SIG-M5 treated with dmso at 0.1 percent for 504 hours (cell line): ENCODE data around the gene NUBPL.
"Not testable (repeated sequence)": the region's sequence is repeated elsewhere in the genome, so short reads cannot be mapped to it uniquely, and the experiment has no call there.

Experiments
- DNase-seq: peaks from one replicate; lab custom pipeline; 2025; ENCODE audit not compliant: unreplicated experiment; lab: John Stamatoyannopoulos, UW

The NUBPL gene

DNA sequence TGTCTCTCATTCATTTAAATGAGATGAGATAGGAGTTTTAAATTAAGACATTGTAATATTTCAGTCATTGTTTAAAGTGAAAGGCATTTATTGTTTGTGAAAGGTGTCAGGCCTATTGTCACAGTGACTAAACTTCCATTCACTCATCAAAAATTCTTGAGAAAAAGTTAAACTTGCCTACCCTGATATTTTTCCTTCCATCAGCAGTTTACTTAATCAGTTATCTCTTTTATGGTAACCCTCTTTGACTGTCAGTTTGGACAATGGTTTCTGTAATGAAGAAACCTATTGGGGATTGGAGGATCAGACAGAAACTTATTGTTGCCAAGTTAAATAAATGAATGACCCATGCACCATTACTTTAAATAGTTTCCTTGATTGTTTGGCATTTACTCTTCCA, 241.6 kb downstream of the NUBPL start:
- DNase-seq, result no peak

- peak; percentile 26 for DNase-seq
Measured at GRCh38 chr14:31806249-31806648, 245.0 kb downstream of the NUBPL start.

DNA sequence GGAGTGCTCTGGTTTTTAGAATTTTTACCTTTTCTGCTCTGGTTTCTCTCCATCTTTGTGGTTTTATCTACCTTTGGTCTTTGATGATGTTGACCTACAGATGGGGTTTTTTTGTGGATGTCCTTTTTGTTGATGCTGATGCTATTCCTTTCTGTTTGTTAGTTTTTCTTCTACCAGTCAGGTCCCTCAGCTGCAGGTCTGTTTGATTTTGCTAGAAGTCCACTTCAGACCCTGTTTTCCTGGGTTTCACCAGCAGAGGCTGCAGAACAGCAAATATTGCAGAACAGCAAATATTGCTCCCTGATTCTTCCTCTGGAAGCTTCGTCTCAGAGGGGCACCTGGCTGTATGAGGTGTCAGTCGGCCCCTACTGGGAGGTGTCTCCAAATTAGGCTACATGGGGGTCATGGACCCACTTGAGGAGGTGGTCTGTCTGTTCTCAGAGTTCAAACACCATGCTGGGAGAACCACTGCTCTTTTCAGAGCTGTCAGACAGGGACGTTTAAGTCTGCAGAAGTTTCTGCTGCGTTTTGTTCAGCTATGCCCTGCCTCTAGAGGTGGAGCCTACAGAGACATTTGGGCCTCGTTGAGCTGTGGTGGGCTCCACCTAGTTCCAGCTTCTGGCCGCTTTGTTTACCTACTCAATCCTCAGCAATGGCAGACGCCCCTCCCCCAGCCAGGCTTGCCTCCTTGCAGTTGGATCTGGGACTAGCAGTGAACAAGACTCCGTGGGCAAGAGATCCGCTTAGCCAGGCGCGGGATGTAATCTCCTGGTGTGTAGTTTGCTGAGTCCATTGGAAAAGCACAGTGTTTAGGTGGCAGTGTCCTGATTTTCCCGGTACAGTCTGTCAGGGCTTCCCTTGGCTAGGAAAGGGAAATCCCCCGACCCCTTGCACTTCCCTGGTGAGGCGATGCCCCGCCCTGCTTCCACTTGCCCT, 250.8 kb downstream of the NUBPL start:
- DNase-seq, result not testable (repeated sequence)

DNA sequence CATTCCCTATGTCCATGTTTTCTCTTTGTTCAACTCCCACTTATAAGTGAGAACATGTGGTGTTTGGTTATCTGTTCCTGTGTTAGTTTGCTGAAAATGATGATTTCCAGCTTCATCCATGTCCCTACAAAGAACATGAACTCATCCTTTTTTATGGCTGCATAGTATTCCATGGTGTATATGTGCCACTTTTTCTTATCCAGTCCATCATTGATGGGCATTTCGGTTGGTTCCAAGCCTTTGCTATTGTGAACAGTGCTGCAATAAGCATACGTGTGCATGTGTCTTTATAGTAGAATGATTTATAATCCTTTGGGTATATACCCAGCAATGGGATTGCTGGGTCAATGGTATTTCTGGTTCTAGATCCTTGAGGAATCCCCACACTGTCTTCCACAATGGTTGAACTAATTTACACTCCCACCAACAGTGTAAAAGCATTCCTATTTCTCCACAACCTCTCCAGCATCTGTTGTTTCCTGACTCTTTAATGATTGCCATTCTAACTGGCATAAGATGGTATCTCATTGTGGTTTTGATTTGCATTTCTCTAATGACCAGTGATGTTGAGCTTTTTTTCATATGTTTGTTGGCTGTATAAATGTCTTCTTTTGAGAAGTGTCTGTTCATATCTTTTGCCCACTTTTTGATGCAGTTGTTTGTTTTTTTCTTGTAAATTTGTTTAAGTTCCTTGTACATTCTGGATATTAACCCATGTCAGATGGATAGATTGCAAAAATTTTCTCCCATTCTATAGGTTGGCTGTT, 252.7 kb downstream of the NUBPL start:
- not testable (repeated sequence) for DNase-seq

DNA sequence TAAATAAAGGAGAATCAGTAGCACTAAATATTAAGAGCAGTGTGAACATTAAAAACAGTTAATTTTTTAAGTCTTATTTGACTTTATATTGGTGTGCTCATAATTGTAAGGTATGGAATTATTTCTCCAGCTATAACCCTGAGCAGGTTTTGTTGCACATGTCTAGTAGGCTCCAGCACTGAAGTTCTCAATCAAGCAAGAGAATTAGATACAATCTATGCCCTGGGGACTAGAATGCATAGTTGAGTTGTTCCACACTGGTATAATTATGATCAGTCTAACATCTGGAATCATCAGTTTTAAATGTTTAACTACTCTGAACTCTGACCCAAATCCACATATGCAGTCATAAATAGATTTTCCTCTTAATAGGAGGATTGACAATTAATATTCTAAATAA, 258.1 kb downstream of the NUBPL start:
- no peak for DNase-seq

DNA sequence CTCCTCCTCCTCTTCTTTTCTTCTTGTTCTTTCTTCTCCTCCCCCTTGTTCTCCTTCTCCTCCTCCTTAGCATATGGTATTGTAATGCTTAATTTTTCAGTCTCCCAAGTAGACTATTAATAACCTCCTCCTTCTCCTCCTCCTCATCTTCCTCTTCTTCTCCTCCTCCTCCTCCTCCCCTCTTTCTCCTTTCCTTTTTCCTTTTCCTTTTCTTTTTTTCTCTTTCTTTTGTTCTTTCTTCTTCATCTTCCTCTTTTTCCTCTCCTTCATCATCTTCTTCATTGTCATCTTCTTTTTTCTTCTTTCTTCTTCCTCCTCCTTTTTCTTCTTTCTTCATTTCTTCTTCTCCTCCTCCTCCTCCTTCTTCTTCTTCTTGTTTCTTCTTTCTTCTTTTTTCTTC, 264.3 kb downstream of the NUBPL start:
- DNase-seq, result no peak

DNA sequence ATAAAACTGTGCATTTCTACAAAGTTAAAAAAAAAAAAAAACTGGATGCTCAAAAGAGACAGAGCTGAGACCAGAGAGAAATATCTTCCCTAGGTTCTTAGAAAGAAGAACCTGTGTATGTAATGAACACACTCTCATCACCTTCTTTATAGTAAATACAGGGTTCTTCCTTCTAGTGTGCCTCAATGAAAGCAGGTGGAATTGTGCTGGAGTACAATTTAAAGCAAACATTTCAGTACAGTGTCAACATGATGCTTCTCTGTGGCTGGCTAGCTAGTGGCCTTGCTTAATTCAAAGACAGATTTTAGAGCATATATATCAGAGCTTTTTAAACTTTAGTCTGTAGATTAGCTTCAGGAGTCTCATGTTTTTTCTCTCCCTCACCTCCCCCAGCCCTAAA, 266.1 kb downstream of the NUBPL start:
- DNase-seq, result no peak

DNA sequence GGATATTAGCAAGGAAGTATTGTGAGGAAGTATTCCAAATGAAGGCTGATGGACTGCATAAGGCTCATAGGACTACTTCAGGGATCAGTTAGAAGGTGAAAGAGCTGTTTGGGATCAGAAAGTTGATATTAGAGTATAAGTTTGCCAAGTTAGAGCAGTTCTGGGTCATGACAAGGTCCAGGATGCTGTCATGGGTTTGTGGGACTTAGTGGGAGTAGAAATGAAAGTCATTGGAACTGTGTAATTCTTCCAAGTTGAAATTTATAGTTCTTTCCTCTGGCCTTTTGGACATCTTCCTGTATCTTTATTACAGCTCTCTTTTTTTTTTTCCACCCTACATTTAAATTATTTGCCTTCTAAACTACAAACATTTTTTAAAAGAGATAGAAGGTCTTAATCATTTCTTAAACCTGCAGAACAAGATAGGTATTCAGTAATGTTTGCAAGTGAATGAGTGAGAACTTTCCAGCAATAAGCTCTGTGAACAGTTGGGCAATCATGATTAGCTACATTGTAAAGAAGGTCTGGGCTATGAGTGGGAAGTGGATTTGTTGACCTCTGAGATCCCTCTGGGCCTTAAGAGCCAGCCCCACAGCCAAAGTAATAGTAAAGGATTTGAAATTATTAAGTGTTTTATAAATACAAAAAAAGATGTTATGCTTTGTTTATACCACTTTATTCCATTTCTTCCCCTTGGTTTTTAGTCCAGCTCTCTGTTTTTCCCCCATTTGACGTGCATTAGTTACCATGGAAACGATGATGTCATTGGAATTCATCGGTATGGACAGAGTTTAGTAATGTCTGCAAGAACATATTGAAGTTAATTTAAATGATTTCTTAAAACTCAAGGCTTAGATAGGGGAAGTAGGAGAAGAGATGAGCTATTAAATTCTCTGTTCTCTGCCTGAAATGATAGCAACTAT, 268.0 kb downstream of the NUBPL start:
- DNase-seq, result no peak

- no peak for DNase-seq
Measured at GRCh38 chr14:31834616-31835015, 273.4 kb downstream of the NUBPL start.

- peak; percentile 4 for DNase-seq
Measured at GRCh38 chr14:31835049-31835448, 273.8 kb downstream of the NUBPL start.

DNA sequence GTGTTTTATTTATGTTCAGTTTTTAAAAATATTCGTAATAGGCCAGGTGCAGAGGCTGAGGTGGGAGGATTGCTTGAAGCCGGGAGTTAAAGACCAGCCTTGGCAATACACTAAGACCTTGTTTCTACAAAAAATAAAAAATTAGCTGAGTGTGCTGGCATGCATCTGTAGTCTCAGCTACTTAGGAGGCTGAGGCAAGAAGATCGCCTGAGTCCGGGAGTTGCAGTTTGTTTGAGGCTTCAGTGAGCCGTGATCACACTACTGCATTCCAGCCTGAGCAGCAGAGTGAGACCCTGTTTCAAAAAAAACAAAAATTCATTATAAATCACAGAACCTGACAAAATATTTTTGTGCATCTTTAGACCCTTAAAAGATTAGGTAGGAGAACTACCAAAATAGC, 275.8 kb downstream of the NUBPL start:
- no peak for DNase-seq

GRCh38 chr14:31842899-31843298, 281.7 kb downstream of the NUBPL start:
- no peak for DNase-seq

DNA sequence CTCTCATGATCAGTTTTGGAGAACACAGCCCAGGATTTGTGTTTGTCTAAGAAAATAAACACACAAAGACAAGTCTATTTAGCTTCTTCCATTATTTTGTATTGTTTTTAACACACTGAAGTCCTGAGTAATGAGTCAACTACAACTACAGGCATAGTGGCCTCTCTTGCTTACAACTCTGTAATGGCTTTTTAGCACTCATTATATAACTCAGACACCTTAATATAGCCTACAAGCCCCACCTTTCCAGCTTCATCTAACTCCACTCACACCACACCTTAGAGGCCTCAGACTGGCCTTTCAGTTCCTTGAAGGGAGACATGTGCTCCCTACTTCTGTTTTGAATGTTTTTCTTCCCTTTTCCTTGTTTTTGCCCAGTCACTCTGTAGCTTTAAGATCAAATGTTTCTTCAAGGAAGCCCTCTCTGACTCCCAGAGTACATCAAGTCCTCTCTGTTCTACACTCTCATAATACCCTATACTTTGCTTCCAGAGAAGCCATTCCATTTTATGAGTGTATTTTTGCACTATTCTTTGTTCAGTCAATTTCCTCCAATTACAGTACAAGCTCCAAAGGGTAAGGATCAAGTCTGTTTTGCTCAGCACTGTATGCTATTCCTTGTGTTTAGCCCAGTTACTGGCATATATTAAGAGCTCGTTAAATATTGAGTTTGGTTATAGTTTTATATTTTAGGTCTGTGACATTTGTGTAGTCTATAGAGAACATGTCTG, 282.3 kb downstream of the NUBPL start:
- no peak for DNase-seq

GRCh38 chr14:31854508-31855075, 293.4 kb downstream of the NUBPL start:
- no peak for DNase-seq

DNA sequence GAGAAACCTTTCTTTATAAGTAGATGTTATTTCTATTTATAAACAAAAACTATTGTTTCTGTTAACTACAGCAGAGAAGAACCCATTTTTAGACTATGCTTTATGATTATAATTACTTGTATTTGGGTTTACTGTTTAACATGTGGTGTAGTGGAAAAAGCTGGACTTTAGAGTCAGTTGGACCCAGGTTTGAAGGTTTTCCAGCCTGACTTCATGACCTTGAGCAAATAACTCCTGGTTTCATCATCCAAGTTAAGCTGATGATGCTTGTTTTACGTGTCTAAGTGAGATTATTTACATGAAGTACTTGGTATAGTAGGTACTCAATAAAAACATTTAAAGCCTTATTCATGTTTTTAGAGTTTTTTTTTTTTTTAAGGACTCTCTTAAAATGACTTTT, 294.1 kb downstream of the NUBPL start:
- no peak for DNase-seq

DNA sequence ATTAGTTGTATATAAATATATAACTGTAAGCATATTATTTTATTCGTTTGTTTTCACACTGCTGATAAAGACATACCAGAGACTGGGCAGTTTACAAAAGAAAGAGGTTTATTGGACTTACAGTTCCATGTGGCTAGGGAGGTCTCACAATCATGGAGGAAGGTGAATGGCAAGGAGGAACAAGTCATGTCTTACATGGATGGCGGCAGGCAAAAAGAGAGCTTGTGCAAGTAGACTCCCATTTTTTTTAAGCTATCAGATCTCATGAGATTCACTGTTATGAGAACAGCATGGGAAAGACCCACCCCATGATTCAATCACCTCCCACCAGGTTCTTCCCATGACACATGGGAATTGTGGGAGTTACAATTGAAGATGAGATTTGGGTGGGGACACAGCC, 294.8 kb downstream of the NUBPL start:
- not testable (repeated sequence) for DNase-seq

- no peak for DNase-seq
Measured at GRCh38 chr14:31858868-31859267, 297.7 kb downstream of the NUBPL start.

GRCh38 chr14:31864937-31865855, 304.0 kb downstream of the NUBPL start:
- no peak for DNase-seq

GRCh38 chr14:31867570-31867969, 306.4 kb downstream of the NUBPL start:
- DNase-seq, result no peak
